Gastroesophageal sphincter (tissue), 3 donors: ENCODE results near the gene CNTNAP2.

Experiments used
- CTCF ChIP-seq, 4 experiments: fragments of 200-600 bp in 2 of 4; fragments of 450-650 bp in 2 of 4; sonication (generic) in 1 of 4; IDR thresholded peaks; one replicate each; pipeline ENCODE4 v1.5.1; 2017 to 2019; ENCODE audit warnings: antibody characterized with exemption in 4 of 4, mild to moderate bottlenecking in 2 of 4, moderate library complexity in 2 of 4
- POLR2A ChIP-seq, 2 donors: fragments of 450-650 bp; IDR thresholded peaks; one replicate each; pipeline ENCODE4 v1.6.1; 2017; ENCODE audit warnings: antibody characterized with exemption in 2 of 2, mild to moderate bottlenecking in 2 of 2, moderate library complexity in 1 of 2
- POLR2AphosphoS5 ChIP-seq: sonication (generic); formaldehyde crosslinking; IDR thresholded peaks from one replicate; pipeline ENCODE4 v1.6.1; 2017; ENCODE audit warnings: antibody characterized with exemption

GRCh38 chr7:146528581-146528980 lies 412.0 kb downstream of the CNTNAP2 start:
- TF ChIP-seq CTCF (IDR thresholded peaks at IDR 0.05) (no peak), POLR2AphosphoS5 (no peak), POLR2A (IDR thresholded peaks at IDR 0.05) (no peak)
